HG03521 (cell line): ENCODE measurements around the gene GRHPR.
"Not testable (repeated sequence)": the region's sequence is repeated elsewhere in the genome, so short reads cannot be mapped to it uniquely, and the experiment has no call there.

Experiments used
- ATAC-seq: cut with Tn5 transposase; IDR thresholded peaks from one replicate; pipeline ENCODE4 v1.9.1; 2021; ENCODE audit warnings: mild to moderate bottlenecking, moderate library complexity; ENCODE audit not compliant: unreplicated experiment

GRHPR gene

DNA sequence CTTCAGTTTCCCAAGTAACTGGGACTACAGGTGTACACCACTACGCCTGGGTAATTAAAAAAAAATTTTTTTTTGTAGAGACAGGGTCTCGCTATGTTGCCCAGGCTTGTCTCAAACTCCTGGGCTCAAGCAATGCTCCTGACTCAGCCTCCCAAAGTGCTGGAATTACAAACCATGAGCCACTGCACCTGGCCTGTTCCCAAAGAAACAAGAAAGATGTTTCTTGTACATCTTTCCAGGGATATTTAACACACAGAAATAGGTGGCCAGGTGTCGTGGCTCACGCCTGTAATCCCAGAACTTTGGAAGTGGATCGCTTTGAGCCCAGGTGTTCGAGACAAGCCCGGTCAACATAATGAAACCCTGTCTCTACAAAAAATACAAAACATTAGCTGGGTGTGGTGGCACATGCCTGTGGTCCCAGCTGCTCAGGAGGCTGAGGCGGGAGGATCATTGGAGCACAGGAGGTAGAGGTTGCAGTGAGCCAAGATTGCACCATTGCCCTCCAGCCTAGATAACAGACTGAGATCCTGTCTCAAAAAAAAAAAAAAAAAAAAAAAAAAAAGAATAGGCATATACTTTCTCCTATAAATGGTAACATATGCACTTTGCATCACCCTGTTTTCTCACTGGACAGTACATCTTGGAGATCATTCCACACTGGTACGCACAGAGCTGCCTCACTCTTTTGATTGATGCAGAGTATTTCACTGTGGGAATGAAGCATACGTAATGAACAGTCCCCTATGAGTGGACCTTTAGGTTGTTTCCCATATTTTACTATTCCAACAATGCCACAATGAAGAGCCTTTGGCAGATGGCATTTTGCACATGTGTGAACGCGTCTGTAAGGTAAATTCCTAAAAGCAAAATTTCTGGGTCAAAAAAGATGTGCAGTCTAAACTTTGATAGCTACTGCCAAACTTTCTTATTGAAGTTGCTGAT is 2.0 kb upstream of the GRHPR start:
- ATAC-seq, result no peak

DNA sequence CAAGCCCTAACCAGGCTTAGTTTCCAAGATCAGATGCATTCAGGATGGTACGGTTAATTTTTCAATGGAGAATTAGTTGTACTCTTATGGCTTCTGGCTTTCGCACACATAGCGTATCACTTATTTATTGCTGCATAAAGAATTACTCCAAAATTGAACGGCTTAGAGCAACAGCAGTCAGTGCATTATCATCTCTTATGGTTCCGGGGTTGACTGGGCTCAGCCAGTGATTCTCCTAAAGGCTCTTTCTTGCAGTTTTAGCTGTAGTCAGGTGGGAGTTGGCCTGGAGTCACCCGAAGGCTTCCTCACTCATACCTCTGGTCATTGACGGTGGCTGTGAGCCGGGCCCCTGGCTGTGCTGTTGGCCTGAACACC is 595 bp upstream of the GRHPR start:
- no peak for ATAC-seq

DNA sequence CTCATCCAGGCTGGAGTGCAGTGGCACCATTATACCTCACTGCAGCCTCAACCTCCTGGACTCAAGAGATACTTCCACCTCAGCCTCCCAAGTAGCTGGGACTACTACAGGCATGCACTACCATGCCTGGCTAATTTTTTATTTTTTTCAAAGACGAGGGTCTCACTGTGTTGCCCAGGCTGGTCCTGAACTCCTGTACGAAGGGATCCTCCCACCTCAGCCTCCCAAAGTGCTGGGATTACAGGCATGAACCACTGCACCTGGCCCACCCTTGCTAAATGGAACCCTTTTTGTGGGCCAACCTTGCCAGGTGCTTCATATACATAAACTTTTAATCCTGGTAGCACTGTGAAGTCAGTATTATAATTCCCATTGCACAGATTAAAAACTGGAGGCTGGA is 1.0 kb downstream of the GRHPR start:
- no peak for ATAC-seq

DNA sequence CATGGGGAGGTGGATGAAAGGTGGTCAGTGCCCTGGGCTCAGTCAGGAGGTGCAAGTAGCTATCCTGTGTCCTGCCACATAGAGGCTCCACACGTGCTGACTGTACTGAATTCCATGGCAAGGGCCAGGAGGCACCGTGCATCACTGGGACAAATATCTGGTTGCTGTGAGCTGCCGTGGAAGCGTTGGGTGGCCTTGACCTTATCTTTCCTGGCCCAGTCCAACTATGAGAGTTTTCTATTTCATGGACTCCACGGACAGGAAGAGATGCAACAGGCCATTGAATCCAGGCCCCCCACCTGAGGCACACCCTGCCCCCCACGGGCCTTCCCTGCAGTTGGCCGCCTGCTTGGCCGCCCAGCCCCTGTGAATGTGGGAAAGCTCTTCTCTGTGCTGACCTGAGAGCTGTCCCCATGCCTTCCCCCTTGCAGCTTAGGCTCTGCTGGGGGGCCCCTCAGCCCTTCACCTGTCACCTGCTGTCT is 1.7 kb downstream of the GRHPR start:
- ATAC-seq, result no peak

DNA sequence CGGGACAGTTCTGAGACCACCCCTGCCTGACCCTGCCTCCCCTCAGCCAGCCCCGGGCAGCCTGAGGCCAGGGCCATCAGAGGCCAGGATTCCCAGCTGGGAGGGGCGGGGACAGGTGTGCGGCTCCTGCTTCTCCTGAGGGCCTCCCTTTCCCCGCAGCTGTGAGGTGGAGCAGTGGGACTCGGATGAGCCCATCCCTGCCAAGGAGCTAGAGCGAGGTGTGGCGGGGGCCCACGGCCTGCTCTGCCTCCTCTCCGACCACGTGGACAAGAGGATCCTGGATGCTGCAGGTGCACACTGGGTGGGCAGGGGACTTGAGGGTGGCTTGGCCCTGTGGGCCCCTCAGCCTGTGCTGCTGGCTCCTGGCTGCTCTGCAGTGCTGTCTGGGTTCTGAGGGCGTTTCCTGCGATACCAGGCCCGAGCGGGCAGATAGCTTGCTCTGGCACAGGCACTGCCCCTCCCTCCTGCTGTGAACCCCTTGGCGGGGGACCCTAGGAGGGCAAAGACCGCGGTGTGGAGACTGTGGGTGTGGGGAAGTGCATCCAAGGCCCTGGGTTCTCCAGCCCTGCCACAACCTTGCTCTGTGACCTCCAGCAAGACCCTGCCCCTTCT is 2.3 kb downstream of the GRHPR start:
- ATAC-seq, result no peak

DNA sequence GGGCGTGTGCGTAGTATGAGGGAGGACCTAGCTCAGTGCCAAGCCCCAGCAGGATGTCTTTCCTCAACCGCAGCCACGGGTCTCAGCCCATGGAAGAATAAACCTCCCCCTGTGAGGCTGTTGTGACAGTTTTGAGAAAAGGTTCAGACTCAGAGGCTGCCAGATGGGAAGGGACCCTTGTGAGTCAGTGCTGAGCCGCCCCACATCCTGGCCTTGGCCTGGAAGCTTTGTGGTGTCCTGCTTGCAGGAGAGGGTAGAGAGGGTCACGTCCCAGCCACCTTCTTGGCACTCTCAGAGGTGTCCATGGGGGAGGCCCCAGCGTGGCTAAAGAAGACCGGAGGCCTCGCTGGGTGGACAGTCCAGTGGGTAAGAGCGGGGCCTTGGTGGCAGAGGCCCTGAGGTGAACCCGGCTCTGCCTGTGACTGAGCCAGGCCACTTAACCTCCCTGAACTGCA is 2.8 kb downstream of the GRHPR start:
- no peak for ATAC-seq

DNA sequence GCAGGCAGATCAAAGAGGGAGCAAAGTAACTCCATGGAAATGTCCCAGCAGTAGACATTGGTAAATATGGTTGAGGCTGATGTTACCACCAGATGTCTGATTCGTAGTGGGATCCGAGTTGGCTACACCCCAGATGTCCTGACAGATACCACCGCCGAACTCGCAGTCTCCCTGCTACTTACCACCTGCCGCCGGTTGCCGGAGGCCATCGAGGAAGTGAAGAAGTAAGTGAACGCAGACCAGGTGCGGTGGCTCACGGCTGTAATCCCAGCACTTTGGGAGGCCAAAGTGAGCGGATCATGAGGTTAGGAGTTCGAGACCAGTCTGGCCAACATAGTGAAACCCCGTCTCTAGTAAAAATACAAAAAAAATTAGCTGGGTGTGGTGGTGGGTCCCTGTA is 3.9 kb downstream of the GRHPR start:
- ATAC-seq, result not testable (repeated sequence)

DNA sequence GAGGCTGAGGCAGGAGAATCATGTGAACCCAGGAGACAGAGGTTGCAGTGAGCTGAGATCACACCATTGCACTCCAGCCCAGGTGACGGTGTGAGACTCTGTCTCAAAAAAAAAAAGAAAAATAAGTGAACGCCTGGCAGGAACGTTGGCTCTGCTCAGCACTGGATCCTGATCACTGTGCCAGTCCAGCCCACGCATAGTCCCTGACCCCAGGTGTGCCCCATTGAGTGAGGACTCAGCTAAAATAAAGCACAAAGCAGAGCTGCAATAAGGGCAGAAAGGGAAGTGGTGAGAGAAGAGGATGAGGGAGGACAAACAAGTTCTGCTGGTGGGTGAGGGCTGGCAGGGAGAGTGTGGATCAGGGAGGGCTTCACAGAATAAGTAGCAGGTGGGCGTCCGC is 4.3 kb downstream of the GRHPR start:
- ATAC-seq, result no peak

DNA sequence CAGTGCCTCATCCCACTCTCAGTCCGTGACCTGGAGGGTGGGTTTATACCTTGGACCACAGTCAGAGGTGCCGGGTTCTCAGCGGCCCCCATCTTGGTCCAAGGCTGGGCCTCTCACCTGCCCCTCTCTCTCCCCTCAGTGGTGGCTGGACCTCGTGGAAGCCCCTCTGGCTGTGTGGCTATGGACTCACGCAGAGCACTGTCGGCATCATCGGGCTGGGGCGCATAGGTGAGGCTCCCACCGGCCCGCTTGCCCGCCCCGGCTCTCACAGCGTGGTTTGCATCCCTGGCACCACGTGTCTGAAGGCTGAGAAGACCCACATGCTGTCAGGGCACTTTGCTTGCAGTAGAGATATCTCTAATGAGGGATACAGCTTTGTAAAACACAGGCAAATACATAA is 5.8 kb downstream of the GRHPR start:
- no peak for ATAC-seq

DNA sequence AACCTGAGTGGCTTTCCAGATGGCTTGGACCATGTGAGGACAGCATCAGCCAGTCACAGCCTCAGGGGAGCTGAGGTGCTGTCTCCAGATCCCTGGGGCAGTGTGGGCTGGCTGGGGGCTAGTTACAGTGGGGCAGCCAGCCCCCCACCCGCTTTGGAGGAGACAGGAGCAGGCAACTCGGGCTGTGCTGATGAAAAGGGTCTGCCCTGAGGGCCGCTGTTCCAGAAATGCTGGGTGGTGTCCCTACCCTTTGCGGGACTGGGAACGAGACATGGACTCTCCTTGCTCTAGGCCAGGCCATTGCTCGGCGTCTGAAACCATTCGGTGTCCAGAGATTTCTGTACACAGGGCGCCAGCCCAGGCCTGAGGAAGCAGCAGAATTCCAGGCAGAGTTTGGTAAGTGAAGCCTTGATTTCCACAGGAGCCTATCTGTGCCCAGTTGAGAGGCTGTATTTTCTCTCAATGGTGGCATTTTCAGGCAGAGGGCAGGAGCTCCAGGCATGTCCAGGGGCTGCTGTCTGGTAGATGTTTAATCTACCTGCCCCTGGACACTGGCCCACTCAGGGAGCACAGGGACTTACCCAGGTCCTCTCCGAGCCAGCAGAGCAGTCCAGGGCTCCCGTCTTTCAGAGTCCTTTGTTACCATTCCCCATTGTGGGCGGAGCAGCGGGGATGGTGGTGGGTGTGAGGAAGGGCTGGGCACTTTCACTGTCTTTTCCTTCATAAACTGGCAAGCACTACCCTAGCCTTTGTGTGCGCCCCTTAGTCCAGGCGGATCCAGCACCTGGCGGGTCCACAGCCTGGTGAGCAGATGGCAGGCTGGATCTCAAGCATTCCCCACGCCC is 7.2 kb downstream of the GRHPR start:
- no peak for ATAC-seq

DNA sequence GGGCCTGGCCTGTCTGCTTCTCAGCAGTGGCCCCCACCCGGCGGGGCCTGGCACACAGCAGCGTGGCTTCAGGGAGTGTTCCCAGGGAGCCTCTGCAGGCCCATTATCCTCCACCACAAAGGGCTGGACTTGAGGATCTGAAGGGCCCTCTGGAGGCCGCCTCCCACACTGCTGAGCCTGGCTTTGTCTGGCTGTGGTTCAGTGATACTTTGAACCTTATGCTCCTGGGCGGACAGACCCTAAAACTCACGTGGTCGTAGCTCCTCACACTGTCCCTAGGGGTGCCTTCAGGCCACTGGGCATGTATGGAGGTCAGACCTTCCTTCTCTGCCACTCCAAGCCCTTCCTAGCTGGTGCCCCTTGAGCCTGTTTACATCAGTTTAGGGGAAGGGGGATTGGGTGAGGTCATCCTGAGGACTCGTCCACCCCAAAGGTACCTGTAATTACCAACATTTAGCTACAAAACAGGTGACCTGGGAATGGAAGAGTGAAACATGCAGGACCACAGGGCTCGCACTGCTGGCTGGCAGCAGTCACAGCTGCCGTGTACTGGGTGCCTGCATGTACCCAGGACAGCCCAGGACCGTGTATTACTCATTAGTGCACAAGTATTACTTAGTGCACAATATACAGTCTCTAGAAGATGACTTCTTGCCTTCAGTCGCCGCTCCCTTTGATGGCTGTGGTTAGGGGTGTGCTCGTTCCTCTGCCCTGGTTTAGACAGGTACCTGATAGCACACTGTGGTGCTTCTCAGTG is 8.5 kb downstream of the GRHPR start:
- no peak for ATAC-seq

DNA sequence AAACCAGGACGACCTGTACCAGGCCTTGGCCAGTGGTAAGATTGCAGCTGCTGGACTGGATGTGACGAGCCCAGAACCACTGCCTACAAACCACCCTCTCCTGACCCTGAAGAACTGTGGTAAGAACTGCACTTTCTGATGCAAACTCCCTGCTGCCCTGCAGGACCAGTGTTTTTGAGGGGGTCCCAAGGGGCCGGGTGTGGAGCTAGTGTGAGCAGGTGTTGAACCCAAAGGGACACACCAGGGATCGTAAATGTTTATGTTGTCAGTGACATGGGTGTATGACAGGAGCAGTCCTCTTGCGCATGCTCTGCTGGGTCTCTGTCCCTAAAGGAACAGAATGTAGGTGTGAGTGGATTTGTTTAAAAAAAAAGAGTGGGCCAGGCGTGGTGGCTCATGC is 9.5 kb downstream of the GRHPR start:
- ATAC-seq, result no peak

DNA sequence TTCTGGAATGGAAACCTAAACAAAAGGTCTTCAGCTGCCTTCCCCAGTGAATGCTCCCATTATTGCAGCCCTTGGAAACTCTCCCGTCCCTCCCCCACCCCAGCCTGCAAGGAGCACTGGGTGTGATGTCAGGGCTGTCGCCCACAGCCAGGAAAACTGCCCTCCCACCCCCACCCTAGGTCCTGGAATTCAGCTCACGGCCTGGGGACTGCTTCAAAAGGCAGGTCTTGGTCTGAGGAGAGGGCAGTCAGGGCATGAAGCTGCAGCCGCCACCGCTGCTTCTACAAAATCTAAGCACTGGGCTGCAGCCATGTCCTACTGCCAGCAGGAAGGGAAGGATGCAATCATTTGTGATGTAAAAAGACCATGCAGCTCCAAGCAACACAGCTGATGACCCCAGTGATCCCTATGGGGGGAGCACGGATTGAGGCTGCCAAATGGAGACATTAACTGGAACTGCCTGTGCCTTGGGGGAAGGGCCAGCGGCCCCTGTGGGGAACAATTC is 11.4 kb downstream of the GRHPR start:
- ATAC-seq, result no peak

DNA sequence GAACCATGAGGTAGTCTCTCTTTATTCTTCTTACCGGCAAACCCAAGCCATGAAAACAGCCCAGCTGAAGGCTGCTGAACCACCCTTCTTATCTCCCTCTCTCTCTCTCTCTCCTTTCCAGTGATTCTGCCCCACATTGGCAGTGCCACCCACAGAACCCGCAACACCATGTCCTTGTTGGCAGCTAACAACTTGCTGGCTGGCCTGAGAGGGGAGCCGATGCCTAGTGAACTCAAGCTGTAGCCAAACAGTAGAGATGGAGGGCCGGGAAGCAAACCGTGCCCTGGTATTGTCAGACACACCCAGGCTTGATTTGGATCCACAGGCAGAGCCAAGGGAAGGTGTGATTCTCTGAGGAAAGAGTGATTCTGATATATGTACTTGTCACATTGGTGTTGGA is 14.0 kb downstream of the GRHPR start:
- ATAC-seq, result no peak

DNA sequence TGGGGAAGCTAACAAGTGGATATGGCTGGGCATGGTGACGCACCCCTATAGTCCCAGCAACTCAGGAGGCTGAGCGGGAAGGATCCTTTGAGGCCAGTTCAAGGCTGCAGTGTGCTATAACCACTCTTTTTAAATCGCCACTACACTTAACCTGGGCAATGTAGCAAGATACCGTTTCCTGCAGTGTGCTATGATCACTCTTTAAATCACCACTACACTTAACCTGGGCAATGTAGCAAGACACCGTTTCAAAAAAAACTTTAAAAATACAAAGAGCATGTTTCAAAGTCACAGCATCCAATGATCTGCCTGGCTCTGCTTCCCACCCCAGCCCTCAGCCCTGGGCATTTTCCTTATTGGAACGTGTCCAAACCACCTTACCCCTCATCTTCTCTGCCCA is 14.5 kb downstream of the GRHPR start:
- no peak for ATAC-seq

DNA sequence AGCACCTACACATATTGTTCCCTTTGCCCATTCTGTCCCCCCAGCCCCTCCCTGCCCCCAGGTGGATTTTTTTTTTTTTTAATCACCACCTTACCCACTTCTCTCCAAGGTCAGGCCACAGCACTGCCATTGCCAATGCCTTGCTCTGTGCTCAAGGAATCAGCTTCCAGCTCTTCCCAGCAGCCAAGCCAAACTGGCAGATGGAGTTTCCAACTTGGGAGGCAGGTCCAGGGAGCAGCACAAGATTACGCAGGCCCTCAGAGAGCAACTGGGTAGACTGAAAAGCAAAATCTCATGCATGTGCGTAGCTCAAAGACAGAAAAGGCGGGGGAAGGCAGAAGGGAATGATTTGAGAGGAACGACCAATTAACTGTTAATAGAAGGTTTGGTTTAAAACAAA is 15.1 kb downstream of the GRHPR start:
- no peak for ATAC-seq

DNA sequence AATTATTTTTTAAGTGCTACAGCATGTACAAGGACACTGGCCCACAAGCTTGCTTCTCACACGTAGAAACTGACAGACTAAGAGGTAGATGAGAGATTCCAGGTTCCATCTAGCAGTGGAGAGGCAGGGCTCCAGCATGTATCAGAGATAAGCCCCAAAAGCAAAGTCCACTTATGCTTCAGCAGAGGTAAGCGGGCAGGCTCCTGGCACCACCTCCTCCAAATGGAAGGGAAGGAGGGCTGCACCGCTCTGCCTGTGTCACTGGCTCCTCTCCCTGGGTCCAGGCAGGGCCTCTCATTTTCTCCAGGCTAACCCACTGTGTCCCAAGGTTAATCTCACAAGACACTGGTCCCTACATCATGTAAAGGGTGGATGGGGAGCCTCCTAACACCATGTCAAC is 15.9 kb downstream of the GRHPR start:
- ATAC-seq, result no peak

DNA sequence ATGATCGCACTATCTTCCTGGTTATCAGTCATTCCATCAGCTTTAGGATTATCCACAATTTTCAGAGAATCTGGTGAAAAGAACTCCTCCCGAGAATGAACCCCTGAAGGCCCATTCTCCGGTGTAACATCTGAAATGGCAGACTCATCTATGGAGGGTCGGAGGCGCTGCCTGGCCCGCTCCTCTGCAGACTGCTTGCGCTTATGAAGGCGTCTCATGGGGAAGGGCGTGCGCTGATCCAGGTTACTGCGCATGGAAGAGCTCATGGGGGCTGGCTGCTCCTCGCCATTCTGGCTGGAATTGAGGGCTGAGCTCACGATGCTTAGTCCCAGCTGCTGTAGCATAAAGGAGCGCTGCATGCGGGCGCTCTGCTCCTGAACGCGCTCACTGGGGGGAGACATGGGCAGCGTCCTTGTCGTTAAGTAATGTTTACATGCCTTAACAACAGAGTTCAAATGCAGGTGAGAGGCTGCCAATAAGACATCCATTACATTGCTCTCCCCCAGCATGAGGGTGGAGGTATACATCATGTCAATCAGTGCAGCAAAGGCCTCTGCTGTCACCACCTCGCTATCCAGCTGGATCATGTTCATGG is 19.4 kb downstream of the GRHPR start:
- ATAC-seq, result no peak

DNA sequence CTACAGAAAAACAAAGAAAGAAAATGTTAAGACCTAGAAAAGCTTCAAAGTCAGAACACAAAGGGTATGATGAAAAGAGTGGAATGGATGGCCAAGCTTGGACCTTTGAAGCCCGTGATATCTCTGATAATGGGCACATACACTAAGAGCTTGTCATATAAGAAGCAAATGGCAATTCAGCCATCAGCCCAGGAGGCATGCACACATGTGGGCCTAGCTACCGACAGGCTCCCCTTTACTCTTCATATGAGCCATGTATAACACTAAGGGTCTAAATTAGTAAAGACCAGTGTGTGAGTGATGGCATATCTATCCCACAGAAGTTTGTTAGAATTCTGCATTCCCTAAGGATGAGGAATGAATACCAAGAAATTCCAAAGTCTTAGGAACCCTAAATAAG is 20.1 kb downstream of the GRHPR start:
- no peak for ATAC-seq

DNA sequence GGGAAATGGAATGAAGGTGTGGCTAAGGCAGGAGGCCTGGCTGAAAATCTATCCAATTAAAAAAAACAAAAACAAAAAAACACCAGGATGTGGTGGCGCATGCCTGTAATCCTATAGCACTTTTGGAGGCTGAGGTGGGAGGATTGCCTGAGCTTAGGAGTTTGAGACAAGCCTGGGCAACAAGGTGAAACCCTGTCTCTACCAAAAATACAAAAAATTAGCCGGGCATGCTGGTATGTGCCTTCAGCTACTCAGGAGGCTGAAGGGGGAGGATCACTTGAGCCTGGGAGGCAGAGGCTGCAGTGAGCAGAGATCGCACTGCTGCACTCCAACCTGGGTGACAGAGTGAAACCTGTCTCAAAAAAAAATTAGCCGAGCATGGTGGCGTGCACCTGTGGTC is 21.1 kb downstream of the GRHPR start:
- ATAC-seq, result no peak
